ENCODE data around the gene ALDH1L2.

Gene ALDH1L2

DNA sequence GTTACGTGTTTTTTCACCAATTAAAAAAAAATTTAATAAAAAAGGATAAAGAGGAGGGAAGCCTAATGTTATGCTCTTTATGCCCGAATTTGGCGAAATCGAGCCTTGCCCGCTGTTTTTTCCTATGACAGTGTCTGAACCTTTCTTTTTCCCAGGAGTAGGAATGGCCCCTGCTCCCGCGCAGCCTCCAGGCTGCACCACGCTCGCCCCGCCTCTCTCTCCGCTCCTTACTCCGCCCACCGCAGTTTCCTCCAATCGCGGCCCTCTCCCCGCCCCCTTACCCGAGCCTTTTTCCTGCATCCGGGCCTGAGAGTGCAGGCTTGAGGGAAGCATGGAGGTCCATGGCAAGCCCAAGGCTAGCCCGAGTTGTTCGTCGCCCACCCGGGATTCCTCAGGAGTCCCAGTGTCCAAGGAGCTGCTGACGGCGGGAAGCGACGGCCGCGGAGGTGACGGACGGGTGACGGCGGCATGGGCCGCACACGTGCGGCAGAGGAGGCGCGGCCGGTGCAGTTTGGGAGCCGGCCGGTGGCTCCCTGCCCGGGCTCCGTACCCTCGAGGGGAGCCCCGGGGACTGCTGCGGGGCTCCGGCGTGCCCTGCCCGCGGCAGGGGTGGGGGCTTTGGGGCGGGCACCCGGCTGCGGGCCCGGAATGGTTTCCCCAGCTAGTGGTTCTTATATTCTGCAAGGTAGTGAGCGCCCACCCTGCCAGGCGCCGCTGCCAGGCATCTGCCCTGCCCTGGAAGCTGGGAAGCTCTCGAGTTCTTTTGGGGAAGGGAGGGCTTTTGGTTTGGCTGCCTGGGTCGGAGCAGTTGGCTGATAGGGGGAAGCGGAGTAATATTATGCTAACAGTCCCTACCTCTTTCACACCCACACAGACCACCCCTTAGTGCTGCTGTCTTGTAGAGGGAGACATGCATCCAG is 98.0 kb downstream of the ALDH1L2 start, which contains the start of gene NOPCHAP1 (continued):
- TF ChIP-seq KLF16 (tag by site-specific recombination; IDR thresholded peaks at IDR 0.05) (peak; percentile 73), ZNF776 (tag by site-specific recombination; IDR thresholded peaks at IDR 0.05; ENCODE audit: borderline replicate concordance) (no peak), ZSCAN23 (tag by site-specific recombination; IDR thresholded peaks at IDR 0.05) (no peak), OVOL3 (tag by site-specific recombination; IDR thresholded peaks at IDR 0.05) (no peak), ZBTB6 (tag by site-specific recombination; IDR thresholded peaks at IDR 0.05) (peak; percentile 69), ZIC2 (tag by site-specific recombination; IDR thresholded peaks at IDR 0.05) (no peak), BCL11A (tag by site-specific recombination; IDR thresholded peaks at IDR 0.05; ENCODE audit: low read depth) (no peak), ZNF10 (tag by site-specific recombination; IDR thresholded peaks at IDR 0.05) (no peak), ZNF140 (tag by site-specific recombination; IDR thresholded peaks at IDR 0.05) (no peak), ZNF629 (tag by site-specific recombination; IDR thresholded peaks at IDR 0.05) (no peak), ZNF426 (tag by site-specific recombination; IDR thresholded peaks at IDR 0.05) (no peak), ZNF341 (tag by site-specific recombination; IDR thresholded peaks at IDR 0.05; ENCODE audit: low read depth) (no peak), ZNF248 (tag by site-specific recombination; IDR thresholded peaks at IDR 0.05) (no peak), ZFP37 (tag by site-specific recombination; IDR thresholded peaks at IDR 0.05) (0 out of 2 replicates have a peak, but pooled peaks have one; percentile 9), SP3 (tag by site-specific recombination; IDR thresholded peaks at IDR 0.05) (peak; percentile 77), ZNF302 (tag by site-specific recombination; IDR thresholded peaks at IDR 0.05; ENCODE audit: low read depth) (no peak), ZNF664 (tag by site-specific recombination; IDR thresholded peaks at IDR 0.05) (no peak), ZNF510 (tag by site-specific recombination; IDR thresholded peaks at IDR 0.05; ENCODE audit: insufficient replicate concordance) (no peak), ZNF704 (tag by site-specific recombination; IDR thresholded peaks at IDR 0.05) (peak; percentile 72; the same call in 1 of the 2 replicates), ZNF521 (tag by site-specific recombination; IDR thresholded peaks at IDR 0.05) (no peak), KLF7 (tag by site-specific recombination; IDR thresholded peaks at IDR 0.05; ENCODE audit: borderline replicate concordance) (no peak), PRDM10 (tag by site-specific recombination; IDR thresholded peaks at IDR 0.05) (peak; percentile 67), ZNF292 (tag by site-specific recombination; IDR thresholded peaks at IDR 0.05; ENCODE audit: borderline replicate concordance, low read depth) (no peak), ZNF121 (tag by site-specific recombination; IDR thresholded peaks at IDR 0.05) (no peak), SCRT1 (tag by site-specific recombination; IDR thresholded peaks at IDR 0.05; ENCODE audit: borderline replicate concordance) (no peak), ZEB2 (tag by site-specific recombination; IDR thresholded peaks at IDR 0.05) (no peak), ZNF830 (tag by site-specific recombination; IDR thresholded peaks at IDR 0.05; ENCODE audit: low read depth) (no peak), ZNF433 (tag by site-specific recombination; IDR thresholded peaks at IDR 0.05; ENCODE audit: low read depth) (no peak), ZNF138 (tag by site-specific recombination; IDR thresholded peaks at IDR 0.05; ENCODE audit: borderline replicate concordance) (no peak)
- TF ChIP-seq, protein P1, sequence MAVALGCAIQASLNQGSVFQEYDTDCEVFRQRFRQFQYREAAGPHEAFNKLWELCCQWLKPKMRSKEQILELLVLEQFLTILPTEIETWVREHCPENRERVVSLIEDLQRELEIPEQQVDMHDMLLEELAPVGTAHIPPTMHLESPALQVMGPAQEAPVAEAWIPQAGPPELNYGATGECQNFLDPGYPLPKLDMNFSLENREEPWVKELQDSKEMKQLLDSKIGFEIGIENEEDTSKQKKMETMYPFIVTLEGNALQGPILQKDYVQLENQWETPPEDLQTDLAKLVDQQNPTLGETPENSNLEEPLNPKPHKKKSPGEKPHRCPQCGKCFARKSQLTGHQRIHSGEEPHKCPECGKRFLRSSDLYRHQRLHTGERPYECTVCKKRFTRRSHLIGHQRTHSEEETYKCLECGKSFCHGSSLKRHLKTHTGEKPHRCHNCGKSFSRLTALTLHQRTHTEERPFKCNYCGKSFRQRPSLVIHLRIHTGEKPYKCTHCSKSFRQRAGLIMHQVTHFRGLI (tag by site-specific recombination; IDR thresholded peaks at IDR 0.05), result no peak
- TF ChIP-seq, protein P2, sequence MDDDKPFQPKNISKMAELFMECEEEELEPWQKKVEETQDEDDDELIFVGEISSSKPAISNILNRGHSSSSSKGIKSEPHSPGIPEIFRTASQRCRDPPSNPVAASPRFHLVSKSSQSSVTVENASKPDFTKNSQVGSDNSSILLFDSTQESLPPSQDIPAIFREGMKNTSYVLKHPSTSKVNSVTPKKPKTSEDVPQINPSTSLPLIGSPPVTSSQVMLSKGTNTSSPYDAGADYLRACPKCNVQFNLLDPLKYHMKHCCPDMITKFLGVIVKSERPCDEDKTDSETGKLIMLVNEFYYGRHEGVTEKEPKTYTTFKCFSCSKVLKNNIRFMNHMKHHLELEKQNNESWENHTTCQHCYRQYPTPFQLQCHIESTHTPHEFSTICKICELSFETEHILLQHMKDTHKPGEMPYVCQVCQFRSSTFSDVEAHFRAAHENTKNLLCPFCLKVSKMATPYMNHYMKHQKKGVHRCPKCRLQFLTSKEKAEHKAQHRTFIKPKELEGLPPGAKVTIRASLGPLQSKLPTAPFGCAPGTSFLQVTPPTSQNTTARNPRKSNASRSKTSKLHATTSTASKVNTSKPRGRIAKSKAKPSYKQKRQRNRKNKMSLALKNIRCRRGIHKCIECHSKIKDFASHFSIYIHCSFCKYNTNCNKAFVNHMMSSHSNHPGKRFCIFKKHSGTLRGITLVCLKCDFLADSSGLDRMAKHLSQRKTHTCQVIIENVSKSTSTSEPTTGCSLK (tag by site-specific recombination; IDR thresholded peaks at IDR 0.05), result no peak

All from HEK293 (cell line).